HPDE6-E6E7 (cell line): Measurements from ENCODE around the gene DNAJC3.
"Not testable (repeated sequence)": the region's sequence is repeated elsewhere in the genome, so short reads cannot be mapped to it uniquely, and the experiment has no call there.

Experiments used
- DNase-seq: peaks from one replicate; pipeline ENCODE4 v3.0.0; 2011; ENCODE audit warnings: missing footprints; ENCODE audit errors: extremely low spot score

DNAJC3 gene

GRCh38 chr13:95781016-95781415, 104.1 kb downstream of the DNAJC3 start:
- no peak for DNase-seq

GRCh38 chr13:95781940-95782339, 105.0 kb downstream of the DNAJC3 start:
- DNase-seq, result not testable (repeated sequence)

GRCh38 chr13:95783747-95784146, 106.8 kb downstream of the DNAJC3 start:
- DNase-seq, result no peak

GRCh38 chr13:95784161-95784899, 107.4 kb downstream of the DNAJC3 start:
- no peak for DNase-seq

GRCh38 chr13:95784900-95785290, 108.0 kb downstream of the DNAJC3 start:
- peak; percentile 41 for DNase-seq

GRCh38 chr13:95787356-95788099, 110.6 kb downstream of the DNAJC3 start:
- DNase-seq, result no peak

- no peak for DNase-seq
Measured at GRCh38 chr13:95788100-95788463, 111.1 kb downstream of the DNAJC3 start.

GRCh38 chr13:95789315-95789714, 112.4 kb downstream of the DNAJC3 start:
- not testable (repeated sequence) for DNase-seq

- no peak for DNase-seq
Measured at GRCh38 chr13:95791084-95791722, 114.3 kb downstream of the DNAJC3 start.

- DNase-seq, result peak; percentile 32
Measured at GRCh38 chr13:95793018-95793555, 116.1 kb downstream of the DNAJC3 start.

- DNase-seq, result no peak
Measured at GRCh38 chr13:95793781-95794180, 116.8 kb downstream of the DNAJC3 start.

GRCh38 chr13:95797016-95797415, 120.1 kb downstream of the DNAJC3 start:
- no peak for DNase-seq

- DNase-seq, result no peak
Measured at GRCh38 chr13:95800436-95800835, 123.5 kb downstream of the DNAJC3 start.

GRCh38 chr13:95801825-95802224, 124.9 kb downstream of the DNAJC3 start:
- DNase-seq, result no peak

- no peak for DNase-seq
Measured at GRCh38 chr13:95805921-95806320, 129.0 kb downstream of the DNAJC3 start.

GRCh38 chr13:95809429-95809828, 132.5 kb downstream of the DNAJC3 start:
- no peak for DNase-seq

GRCh38 chr13:95813139-95813538, 136.2 kb downstream of the DNAJC3 start:
- DNase-seq, result no peak

GRCh38 chr13:95814495-95814894, 137.6 kb downstream of the DNAJC3 start:
- DNase-seq, result no peak

- no peak for DNase-seq
Measured at GRCh38 chr13:95822303-95822702, 145.4 kb downstream of the DNAJC3 start.

- DNase-seq, result no peak
Measured at GRCh38 chr13:95833126-95833525, 156.2 kb downstream of the DNAJC3 start.

GRCh38 chr13:95833719-95834118, 156.8 kb downstream of the DNAJC3 start:
- DNase-seq, result peak; percentile 3

GRCh38 chr13:95834134-95834765, 157.3 kb downstream of the DNAJC3 start:
- DNase-seq, result peak; percentile 52
